Esophagus muscularis mucosa (tissue), 4 donors: Measurements from ENCODE around the gene PPP3CA.

Experiments
- CTCF ChIP-seq, 3 experiments: fragments of 200-600 bp in 2 of 3; fragments of 450-650 bp in 1 of 3; sonication (generic) in 2 of 3; IDR thresholded peaks; one replicate each; pipeline ENCODE4 v1.5.1; 2017 to 2019; ENCODE audit warnings: antibody characterized with exemption in 3 of 3, mild to moderate bottlenecking in 2 of 3, moderate library complexity in 1 of 3
- EP300 ChIP-seq: sonication (generic); formaldehyde crosslinking; IDR thresholded peaks from one replicate; pipeline ENCODE4 v1.6.1; 2017; ENCODE audit warnings: antibody characterized with exemption
- POLR2A ChIP-seq: fragments of 450-650 bp; IDR thresholded peaks from one replicate; pipeline ENCODE4 v1.6.1; 2017; ENCODE audit warnings: antibody characterized with exemption, moderate library complexity, mild to moderate bottlenecking, low read depth

- TF ChIP-seq CTCF (IDR thresholded peaks at IDR 0.05) (no peak), POLR2A (no peak), EP300 (no peak)
These were observed 141.4 kb downstream of the PPP3CA start for GRCh38 chr4:101205916-101206315.
